ENCODE results near the gene SPIRE1.

SPIRE1 gene

GRCh38 chr18:12463191-12463590 lies 194.7 kb downstream of the SPIRE1 start:
- TF ChIP-seq ZNF565 (CRISPR knock-in tag; conservative IDR thresholded peaks at IDR 0.05; ENCODE audit: low read depth) (no peak), POU6F1 (CRISPR knock-in tag; IDR thresholded peaks at IDR 0.05; ENCODE audit: borderline replicate concordance, low read depth) (no peak), ISL1 (CRISPR knock-in tag; IDR thresholded peaks at IDR 0.05) (no peak), CREB5 (CRISPR knock-in tag; IDR thresholded peaks at IDR 0.05; ENCODE audit: low read depth) (no peak), OSR1 (CRISPR knock-in tag; IDR thresholded peaks at IDR 0.05) (no peak), CSRNP3 (CRISPR knock-in tag; IDR thresholded peaks at IDR 0.05) (no peak), PPARA (CRISPR knock-in tag; IDR thresholded peaks at IDR 0.05; ENCODE audit: borderline replicate concordance) (no peak), ZNF8 (CRISPR knock-in tag; IDR thresholded peaks at IDR 0.05) (no peak), ZFP30 (CRISPR knock-in tag; IDR thresholded peaks at IDR 0.05) (no peak), ZNF70 (CRISPR knock-in tag; IDR thresholded peaks at IDR 0.05) (no peak), GLIS3 (CRISPR knock-in tag; IDR thresholded peaks at IDR 0.05) (no peak), ZFP3 (CRISPR knock-in tag; IDR thresholded peaks at IDR 0.05) (no peak), TOX (CRISPR knock-in tag; IDR thresholded peaks at IDR 0.05; ENCODE audit: borderline replicate concordance) (no peak), RARB (CRISPR knock-in tag; IDR thresholded peaks at IDR 0.05) (no peak), TSHZ2 (CRISPR knock-in tag; IDR thresholded peaks at IDR 0.05) (no peak), PATZ1 (CRISPR knock-in tag; IDR thresholded peaks at IDR 0.05; ENCODE audit: borderline replicate concordance) (no peak)
- ATAC-seq = no peak

GRCh38 chr18:12462242-12462641 lies 195.7 kb downstream of the SPIRE1 start:
- ATAC-seq = no peak
- TF ChIP-seq ZNF565 (CRISPR knock-in tag; conservative IDR thresholded peaks at IDR 0.05; ENCODE audit: low read depth) = no peak
- no peak for TF ChIP-seq ZFP3 (CRISPR knock-in tag; IDR thresholded peaks at IDR 0.05)
- no peak for TF ChIP-seq TOX (CRISPR knock-in tag; IDR thresholded peaks at IDR 0.05; ENCODE audit: borderline replicate concordance)
- no peak for TF ChIP-seq ISL1 (CRISPR knock-in tag; IDR thresholded peaks at IDR 0.05)
- TF ChIP-seq SNAI2 (CRISPR knock-in tag; IDR thresholded peaks at IDR 0.05) = no peak
- no peak for TF ChIP-seq ZFP30 (CRISPR knock-in tag; IDR thresholded peaks at IDR 0.05)
- TF ChIP-seq ARNTL (CRISPR knock-in tag; IDR thresholded peaks at IDR 0.05; ENCODE audit: borderline replicate concordance, low read depth) = no peak
- no peak for TF ChIP-seq TSHZ2 (CRISPR knock-in tag; IDR thresholded peaks at IDR 0.05)
- no peak for TF ChIP-seq ESRRG (CRISPR knock-in tag; IDR thresholded peaks at IDR 0.05)
- no peak for TF ChIP-seq POU6F1 (CRISPR knock-in tag; IDR thresholded peaks at IDR 0.05; ENCODE audit: borderline replicate concordance, low read depth)
- TF ChIP-seq BACH2 (CRISPR knock-in tag; IDR thresholded peaks at IDR 0.05; ENCODE audit: borderline replicate concordance) = no peak
- no peak for TF ChIP-seq PATZ1 (CRISPR knock-in tag; IDR thresholded peaks at IDR 0.05; ENCODE audit: borderline replicate concordance)
- TF ChIP-seq ZNF70 (CRISPR knock-in tag; IDR thresholded peaks at IDR 0.05) = no peak
- TF ChIP-seq RARB (CRISPR knock-in tag; IDR thresholded peaks at IDR 0.05) = no peak
- no peak for TF ChIP-seq GLIS3 (CRISPR knock-in tag; IDR thresholded peaks at IDR 0.05)
- TF ChIP-seq ZNF8 (CRISPR knock-in tag; IDR thresholded peaks at IDR 0.05) = no peak
- TF ChIP-seq OSR1 (CRISPR knock-in tag; IDR thresholded peaks at IDR 0.05) = no peak
- TF ChIP-seq CREB5 (CRISPR knock-in tag; IDR thresholded peaks at IDR 0.05; ENCODE audit: low read depth) = no peak
